ENCODE data around the gene SRSF10. TPM values are rescaled to one million over a fixed set of nuclear protein-coding genes. Genes with fewer than 3 reads are reported as not detected.

The SRSF10 gene
- total and polyA plus RNA-seq, 2 donors: 106 to 145 TPM

DNA sequence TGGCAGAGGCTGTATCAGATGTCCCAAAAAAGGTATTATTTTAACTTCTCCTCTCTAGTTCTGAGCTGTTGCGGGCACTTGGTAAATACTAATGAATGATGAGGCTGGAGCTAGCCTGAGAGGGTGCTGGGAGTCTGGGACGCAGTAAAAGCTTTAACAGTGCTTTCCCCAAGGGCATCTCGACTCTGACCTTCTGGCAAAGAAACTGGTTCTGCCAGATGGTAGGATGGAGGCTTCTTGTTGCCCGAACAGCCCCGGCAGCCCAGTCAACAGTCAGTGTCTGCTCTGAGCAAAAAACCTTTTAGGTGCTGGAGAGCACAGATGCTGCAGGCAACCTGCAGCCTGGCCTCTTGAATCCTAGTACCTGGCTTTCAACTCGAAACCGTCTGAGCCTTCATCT lies 23.0 kb downstream of the SRSF10 start:
- Histone ChIP-seq H3K27me3 (ENCODE audit: control insufficient read depth in 2 of 2, insufficient read depth in 1 of 2, low read length in 1 of 2) (no peaks in the 10 kb centered on the region), H3K36me3 (ENCODE audit: control insufficient read depth in 2 of 2, insufficient read depth in 2 of 2, low read length in 1 of 2) (peaks cover 0 to 7% of the 10 kb centered on the region in 2 donors), H3K4me3 (ENCODE audit: low read length in 2 of 2) (no peak overlapping the region), H3K9me3 (ENCODE audit: control insufficient read depth in 2 of 2, insufficient read depth in 1 of 2, low read length in 1 of 2) (no peaks in the 10 kb centered on the region), H3K27ac (ENCODE audit: low read depth in 1 of 2, low read length in 1 of 2) (no peak overlapping the region), H3K4me1 (ENCODE audit: control insufficient read depth in 2 of 2, insufficient read depth in 2 of 2, low read length in 2 of 2) (peaks cover 10 to 42% of the 10 kb centered on the region in 2 donors)
- no peak for DNase-seq (ENCODE audit: low read depth in 6 of 9, low spot score in 9 of 9)
- WGBS: 90% methylated on average over 7 of the region's 7 CpGs

DNA sequence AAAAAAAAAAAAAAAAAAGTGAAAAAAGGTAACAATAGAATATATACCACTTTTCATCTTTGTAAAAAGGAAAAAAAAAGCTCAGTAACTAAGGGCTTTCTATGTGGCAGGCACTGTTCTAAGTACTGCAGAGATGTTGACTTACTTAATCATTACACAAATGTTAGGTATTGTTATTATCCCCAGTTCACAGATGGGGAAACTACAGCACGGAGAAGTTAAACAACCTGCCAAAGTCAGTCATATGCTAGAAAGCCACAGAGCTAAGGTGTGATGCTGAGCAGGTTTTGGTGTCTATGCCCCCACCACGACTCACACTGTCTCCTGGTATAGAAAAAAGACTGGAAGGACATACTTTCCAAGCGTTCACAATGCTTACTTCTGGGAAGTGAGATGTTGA lies 27.1 kb downstream of the SRSF10 start:
- Histone ChIP-seq H3K27me3 (ENCODE audit: control insufficient read depth in 2 of 2, insufficient read depth in 1 of 2, low read length in 1 of 2) (no peaks in the 10 kb centered on the region), H3K27ac (ENCODE audit: low read depth in 1 of 2, low read length in 1 of 2) (no peak overlapping the region), H3K4me3 (ENCODE audit: low read length in 2 of 2) (no peak overlapping the region), H3K9me3 (ENCODE audit: control insufficient read depth in 2 of 2, insufficient read depth in 1 of 2, low read length in 1 of 2) (no peaks in the 10 kb centered on the region), H3K4me1 (ENCODE audit: control insufficient read depth in 2 of 2, insufficient read depth in 2 of 2, low read length in 2 of 2) (peaks cover 7 to 30% of the 10 kb centered on the region in 2 donors), H3K36me3 (ENCODE audit: control insufficient read depth in 2 of 2, insufficient read depth in 2 of 2, low read length in 1 of 2) (no peaks in the 10 kb centered on the region)
- WGBS: 76% methylated on average over 3 of the region's 3 CpGs
- DNase-seq (ENCODE audit: low read depth in 6 of 9, low spot score in 9 of 9): no peak

DNA sequence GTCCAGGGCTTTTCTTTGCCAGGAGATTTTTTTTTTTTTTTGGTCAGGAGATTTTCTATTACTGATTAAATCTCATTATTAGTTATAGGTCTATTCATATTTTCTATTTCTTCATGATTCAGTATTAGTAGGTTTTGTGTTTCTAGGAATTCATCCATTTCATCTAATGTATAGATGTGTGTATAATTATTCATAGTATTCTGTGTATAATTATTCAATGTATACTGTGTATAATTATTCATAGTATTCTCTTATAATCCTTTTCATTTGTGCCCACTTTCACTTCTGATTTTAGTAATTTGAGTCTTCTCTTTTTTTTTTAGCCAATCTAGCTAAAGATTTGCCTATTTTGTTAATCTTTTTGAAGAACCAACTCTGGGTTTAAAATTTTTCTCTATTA lies 32.8 kb downstream of the SRSF10 start:
- DNase-seq (ENCODE audit: low read depth in 6 of 9, low spot score in 9 of 9): no peak
- Histone ChIP-seq H3K4me1 (ENCODE audit: control insufficient read depth in 2 of 2, insufficient read depth in 2 of 2, low read length in 2 of 2) (no peaks in the 10 kb centered on the region), H3K36me3 (ENCODE audit: control insufficient read depth in 2 of 2, insufficient read depth in 2 of 2, low read length in 1 of 2) (no peaks in the 10 kb centered on the region), H3K27me3 (ENCODE audit: control insufficient read depth in 2 of 2, insufficient read depth in 1 of 2, low read length in 1 of 2) (no peaks in the 10 kb centered on the region), H3K9me3 (ENCODE audit: control insufficient read depth in 2 of 2, insufficient read depth in 1 of 2, low read length in 1 of 2) (no peaks in the 10 kb centered on the region), H3K4me3 (ENCODE audit: low read length in 2 of 2) (no peak overlapping the region), H3K27ac (ENCODE audit: low read depth in 1 of 2, low read length in 1 of 2) (no peak overlapping the region)

DNA sequence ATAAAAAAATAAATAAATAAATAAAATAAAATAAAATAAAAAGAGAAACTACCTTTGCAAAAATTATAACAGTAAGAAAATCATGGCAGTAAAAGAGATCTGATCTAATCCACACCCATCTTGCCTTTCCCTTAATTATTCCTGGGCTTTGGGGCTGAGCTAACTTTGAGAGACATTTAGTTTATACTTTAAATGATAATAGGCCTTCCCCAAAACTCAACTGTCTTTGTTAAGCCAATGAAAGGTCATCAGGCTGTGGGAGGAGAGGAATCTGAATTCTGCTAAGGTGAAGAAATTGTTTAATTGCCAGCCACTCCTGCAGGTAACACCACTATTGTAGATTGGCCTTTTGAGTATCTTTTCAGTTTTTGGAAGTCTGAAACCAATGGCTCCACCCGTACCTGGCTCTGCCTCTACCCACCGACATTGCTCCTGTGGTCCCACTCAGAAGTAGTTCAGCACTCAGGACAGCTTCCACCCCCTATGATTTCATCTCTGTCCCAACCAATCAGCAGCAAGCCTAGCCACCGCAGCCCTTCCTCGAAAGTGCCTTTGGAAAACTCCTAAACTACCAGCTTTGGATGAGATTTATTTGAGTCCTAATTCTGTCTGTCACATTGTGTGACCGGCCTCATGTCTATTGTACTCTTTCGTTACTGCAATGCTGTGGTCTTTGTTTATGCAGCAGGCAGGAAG lies 43.5 kb downstream of the SRSF10 start:
- Histone ChIP-seq H3K4me3 (ENCODE audit: low read length in 2 of 2) (no peak overlapping the region), H3K36me3 (ENCODE audit: control insufficient read depth in 2 of 2, insufficient read depth in 2 of 2, low read length in 1 of 2) (no peaks in the 10 kb centered on the region), H3K27ac (ENCODE audit: low read depth in 1 of 2, low read length in 1 of 2) (no peak overlapping the region), H3K9me3 (ENCODE audit: control insufficient read depth in 2 of 2, insufficient read depth in 1 of 2, low read length in 1 of 2) (no peaks in the 10 kb centered on the region), H3K27me3 (ENCODE audit: control insufficient read depth in 2 of 2, insufficient read depth in 1 of 2, low read length in 1 of 2) (no peaks in the 10 kb centered on the region), H3K4me1 (ENCODE audit: control insufficient read depth in 2 of 2, insufficient read depth in 2 of 2, low read length in 2 of 2) (no peaks in the 10 kb centered on the region)
- DNase-seq (ENCODE audit: low read depth in 6 of 9, low spot score in 9 of 9): no peak
- WGBS: 90% methylated on average over 6 of the region's 6 CpGs

DNA sequence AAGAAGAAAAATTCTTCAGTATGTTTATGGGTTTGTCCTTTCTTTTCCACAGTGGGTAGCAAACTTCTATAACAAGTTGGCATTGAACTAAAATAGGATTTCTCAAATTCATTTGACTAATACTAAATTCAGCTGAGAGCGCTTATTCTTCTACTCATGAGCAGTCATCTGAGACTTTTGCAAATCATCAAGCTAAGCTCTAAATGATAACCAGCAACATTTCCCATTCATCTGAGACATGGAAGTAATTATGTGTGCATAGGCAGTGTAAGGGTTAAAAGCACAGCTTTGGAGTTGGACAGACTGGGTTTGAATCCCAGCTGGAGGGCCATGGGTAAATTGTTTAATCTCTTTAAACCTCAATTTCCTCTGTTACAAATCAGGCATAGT lies 48.6 kb downstream of the SRSF10 start:
- no peaks in the 10 kb centered on the region for H3K27me3 ChIP-seq (ENCODE audit: control insufficient read depth in 2 of 2, insufficient read depth in 1 of 2, low read length in 1 of 2)
- WGBS: 97% methylated on average over 1 of the region's 1 CpG
- no peaks in the 10 kb centered on the region for H3K4me1 ChIP-seq (ENCODE audit: control insufficient read depth in 2 of 2, insufficient read depth in 2 of 2, low read length in 2 of 2)
- H3K4me3 ChIP-seq (ENCODE audit: low read length in 2 of 2): no peak overlapping the region
- no peaks in the 10 kb centered on the region for H3K36me3 ChIP-seq (ENCODE audit: control insufficient read depth in 2 of 2, insufficient read depth in 2 of 2, low read length in 1 of 2)
- no peaks in the 10 kb centered on the region for H3K9me3 ChIP-seq (ENCODE audit: control insufficient read depth in 2 of 2, insufficient read depth in 1 of 2, low read length in 1 of 2)
- no peak for DNase-seq (ENCODE audit: low read depth in 6 of 9, low spot score in 9 of 9)
- H3K27ac ChIP-seq (ENCODE audit: low read depth in 1 of 2, low read length in 1 of 2): no peak overlapping the region

DNA sequence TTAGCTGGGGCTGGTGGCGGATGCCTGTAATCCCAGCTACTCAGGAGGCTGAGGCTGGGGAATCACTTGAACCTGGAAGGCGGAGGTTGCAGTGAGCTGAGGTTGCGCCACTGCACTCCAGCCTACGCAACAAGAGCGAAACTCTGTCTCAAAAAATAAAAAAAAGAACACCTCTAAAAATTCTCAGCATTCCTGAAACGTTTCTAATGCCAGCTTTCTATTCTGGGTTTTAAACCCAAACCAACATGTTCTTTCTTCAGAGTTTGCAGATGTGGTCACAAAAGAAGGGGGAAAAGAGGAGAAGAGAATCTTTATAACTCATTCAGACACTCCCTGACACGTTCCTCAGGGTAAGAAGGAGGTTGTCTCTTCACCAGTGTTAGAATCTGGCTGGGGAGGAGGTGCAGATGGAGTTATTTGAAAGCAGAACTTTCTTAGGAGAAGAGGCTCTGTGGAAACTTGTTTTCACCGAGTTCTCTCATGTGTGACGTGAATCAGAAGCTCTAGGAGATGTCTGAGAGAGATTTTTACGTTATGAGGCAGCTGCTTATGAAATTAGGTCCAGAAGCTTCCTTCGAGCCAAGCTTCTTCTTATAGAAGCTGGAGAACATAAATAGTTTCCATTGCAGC lies 49.2 kb downstream of the SRSF10 start:
- Histone ChIP-seq H3K27ac (ENCODE audit: low read depth in 1 of 2, low read length in 1 of 2) (peak overlapping the region in 1 of 2 donors; percentile 46), H3K4me1 (ENCODE audit: control insufficient read depth in 2 of 2, insufficient read depth in 2 of 2, low read length in 2 of 2) (no peaks in the 10 kb centered on the region), H3K9me3 (ENCODE audit: control insufficient read depth in 2 of 2, insufficient read depth in 1 of 2, low read length in 1 of 2) (no peaks in the 10 kb centered on the region), H3K4me3 (ENCODE audit: low read length in 2 of 2) (no peak overlapping the region), H3K36me3 (ENCODE audit: control insufficient read depth in 2 of 2, insufficient read depth in 2 of 2, low read length in 1 of 2) (no peaks in the 10 kb centered on the region), H3K27me3 (ENCODE audit: control insufficient read depth in 2 of 2, insufficient read depth in 1 of 2, low read length in 1 of 2) (no peaks in the 10 kb centered on the region)
- 88% methylated on average over 11 of the region's 11 CpGs for WGBS
- DNase-seq (ENCODE audit: low read depth in 6 of 9, low spot score in 9 of 9): no peak

DNA sequence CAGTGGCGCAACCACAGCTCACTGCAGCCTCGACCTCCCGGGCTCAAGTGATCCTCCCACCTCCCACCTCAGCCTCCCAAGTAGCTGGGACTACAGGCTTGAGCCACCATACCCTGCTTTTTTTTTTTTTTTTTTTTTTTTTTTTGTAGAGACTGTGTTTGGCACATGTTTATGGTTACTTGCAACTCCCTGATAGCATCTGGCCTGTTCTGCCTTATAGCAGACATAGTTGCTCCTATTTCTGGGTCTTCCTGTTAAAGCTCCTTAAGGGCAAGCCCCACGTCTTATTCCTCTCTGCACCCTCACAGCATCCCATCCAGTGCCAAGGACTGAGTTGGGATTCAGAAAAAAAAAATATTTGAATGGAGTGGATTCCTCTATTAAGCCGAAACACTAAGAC lies 49.9 kb downstream of the SRSF10 start:
- no peaks in the 10 kb centered on the region for H3K27me3 ChIP-seq (ENCODE audit: control insufficient read depth in 2 of 2, insufficient read depth in 1 of 2, low read length in 1 of 2)
- WGBS: 95% methylated on average over 5 of the region's 5 CpGs
- no peaks in the 10 kb centered on the region for H3K36me3 ChIP-seq (ENCODE audit: control insufficient read depth in 2 of 2, insufficient read depth in 2 of 2, low read length in 1 of 2)
- H3K4me1 ChIP-seq (ENCODE audit: control insufficient read depth in 2 of 2, insufficient read depth in 2 of 2, low read length in 2 of 2): no peaks in the 10 kb centered on the region
- H3K9me3 ChIP-seq (ENCODE audit: control insufficient read depth in 2 of 2, insufficient read depth in 1 of 2, low read length in 1 of 2): no peaks in the 10 kb centered on the region
- DNase-seq (ENCODE audit: low read depth in 6 of 9, low spot score in 9 of 9): no peak
- H3K4me3 ChIP-seq (ENCODE audit: low read length in 2 of 2): no peak overlapping the region
- H3K27ac ChIP-seq (ENCODE audit: low read depth in 1 of 2, low read length in 1 of 2): no peak overlapping the region

DNA sequence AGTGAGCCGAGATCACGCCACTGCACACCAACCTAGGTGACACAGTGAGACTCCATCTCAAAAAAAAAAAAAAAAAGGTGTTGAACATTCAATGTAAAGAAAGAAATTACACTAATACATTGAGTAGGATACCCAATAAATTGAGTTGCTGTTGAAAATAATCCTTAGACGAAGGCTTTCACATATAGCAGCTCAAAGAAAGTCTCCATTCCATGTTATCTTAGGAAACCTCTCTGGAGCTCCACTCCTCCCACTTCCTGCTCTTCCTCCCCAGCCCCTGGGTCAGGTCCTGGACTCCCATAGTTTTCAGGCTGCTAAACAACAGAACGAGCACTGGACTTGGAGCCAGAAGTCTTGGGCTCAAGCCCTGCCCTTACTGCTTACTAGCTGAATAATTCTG lies 51.3 kb downstream of the SRSF10 start:
- H3K4me3 ChIP-seq (ENCODE audit: low read length in 2 of 2): no peak overlapping the region
- no peak for DNase-seq (ENCODE audit: low read depth in 6 of 9, low spot score in 9 of 9)
- H3K36me3 ChIP-seq (ENCODE audit: control insufficient read depth in 2 of 2, insufficient read depth in 2 of 2, low read length in 1 of 2): no peaks in the 10 kb centered on the region
- no peaks in the 10 kb centered on the region for H3K9me3 ChIP-seq (ENCODE audit: control insufficient read depth in 2 of 2, insufficient read depth in 1 of 2, low read length in 1 of 2)
- no peaks in the 10 kb centered on the region for H3K4me1 ChIP-seq (ENCODE audit: control insufficient read depth in 2 of 2, insufficient read depth in 2 of 2, low read length in 2 of 2)
- 94% methylated on average over 4 of the region's 4 CpGs for WGBS
- H3K27ac ChIP-seq (ENCODE audit: low read depth in 1 of 2, low read length in 1 of 2): no peak overlapping the region
- H3K27me3 ChIP-seq (ENCODE audit: control insufficient read depth in 2 of 2, insufficient read depth in 1 of 2, low read length in 1 of 2): no peaks in the 10 kb centered on the region

DNA sequence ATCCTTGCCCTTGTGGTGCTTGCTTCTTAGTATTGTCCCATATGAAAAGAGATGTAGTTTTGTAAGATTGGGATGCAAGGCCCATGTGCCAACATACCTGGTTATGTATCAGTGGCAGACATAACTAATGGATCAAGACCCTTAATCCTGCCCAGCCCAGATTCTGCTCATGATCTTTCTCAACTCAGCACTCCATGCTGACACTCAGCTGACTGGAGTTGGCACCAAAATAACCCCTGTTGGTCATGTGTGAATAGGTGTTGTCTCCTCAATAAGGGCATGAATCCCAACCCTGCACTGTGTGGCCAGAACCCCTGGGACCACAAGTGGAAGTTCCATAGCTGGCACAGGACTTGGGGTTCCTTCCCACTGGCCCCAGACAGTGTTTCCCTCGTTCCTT lies 53.0 kb downstream of the SRSF10 start:
- WGBS: 90% methylated on average over 1 of the region's 1 CpG
- no peaks in the 10 kb centered on the region for H3K4me1 ChIP-seq (ENCODE audit: control insufficient read depth in 2 of 2, insufficient read depth in 2 of 2, low read length in 2 of 2)
- H3K27me3 ChIP-seq (ENCODE audit: control insufficient read depth in 2 of 2, insufficient read depth in 1 of 2, low read length in 1 of 2): no peaks in the 10 kb centered on the region
- no peak for DNase-seq (ENCODE audit: low read depth in 6 of 9, low spot score in 9 of 9)
- H3K27ac ChIP-seq (ENCODE audit: low read depth in 1 of 2, low read length in 1 of 2): no peak overlapping the region
- no peaks in the 10 kb centered on the region for H3K9me3 ChIP-seq (ENCODE audit: control insufficient read depth in 2 of 2, insufficient read depth in 1 of 2, low read length in 1 of 2)
- H3K36me3 ChIP-seq (ENCODE audit: control insufficient read depth in 2 of 2, insufficient read depth in 2 of 2, low read length in 1 of 2): no peaks in the 10 kb centered on the region
- no peak overlapping the region for H3K4me3 ChIP-seq (ENCODE audit: low read length in 2 of 2)
